GM12872 (cell line): ENCODE results near the gene GATA1.
A peak's percentile ranks its signal among the peaks of the same experiment; 100 is the strongest.

Experiments
- TF ChIP-seq, protein P1 (sequence below): IDR thresholded peaks from 3 replicates; pipeline ENCODE4 v1.5.1; 2011; ENCODE audit warnings: low read depth, mild to moderate bottlenecking, low read length, moderate library complexity; ENCODE audit not compliant: insufficient read depth

Gene GATA1

DNA sequence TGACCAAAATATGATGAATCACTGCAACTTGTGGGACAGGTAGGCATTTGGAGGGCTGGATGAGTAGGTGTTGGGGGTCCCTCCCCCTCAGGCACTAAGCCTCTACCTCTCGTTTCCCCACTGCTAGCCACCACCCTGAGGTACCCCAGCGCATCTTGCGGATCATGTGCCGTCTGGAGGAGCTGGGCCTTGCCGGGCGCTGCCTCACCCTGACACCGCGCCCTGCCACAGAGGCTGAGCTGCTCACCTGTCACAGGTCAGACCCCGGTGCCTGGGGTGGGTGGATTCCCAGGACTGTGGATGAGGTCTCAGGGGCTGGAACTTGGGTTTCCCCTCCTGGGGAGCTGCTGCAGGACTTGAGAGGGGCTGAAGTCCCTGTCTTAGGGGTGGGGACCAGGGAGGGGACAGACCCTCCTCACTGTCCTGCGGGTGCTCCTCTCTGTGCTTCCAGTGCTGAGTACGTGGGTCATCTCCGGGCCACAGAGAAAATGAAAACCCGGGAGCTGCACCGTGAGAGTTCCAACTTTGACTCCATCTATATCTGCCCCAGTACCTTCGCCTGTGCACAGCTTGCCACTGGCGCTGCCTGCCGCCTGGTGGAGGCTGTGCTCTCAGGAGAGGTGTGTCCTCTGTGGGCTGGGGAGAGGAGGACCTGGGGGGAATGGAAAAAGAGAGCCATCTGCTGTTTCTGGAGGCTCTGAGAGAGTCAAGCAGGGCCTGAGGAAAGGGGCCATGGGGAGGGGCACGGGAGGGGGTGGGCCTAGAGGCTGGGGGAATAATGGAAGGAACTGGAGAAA, 29.8 kb downstream of the GATA1 start:
- TF ChIP-seq, protein P1, sequence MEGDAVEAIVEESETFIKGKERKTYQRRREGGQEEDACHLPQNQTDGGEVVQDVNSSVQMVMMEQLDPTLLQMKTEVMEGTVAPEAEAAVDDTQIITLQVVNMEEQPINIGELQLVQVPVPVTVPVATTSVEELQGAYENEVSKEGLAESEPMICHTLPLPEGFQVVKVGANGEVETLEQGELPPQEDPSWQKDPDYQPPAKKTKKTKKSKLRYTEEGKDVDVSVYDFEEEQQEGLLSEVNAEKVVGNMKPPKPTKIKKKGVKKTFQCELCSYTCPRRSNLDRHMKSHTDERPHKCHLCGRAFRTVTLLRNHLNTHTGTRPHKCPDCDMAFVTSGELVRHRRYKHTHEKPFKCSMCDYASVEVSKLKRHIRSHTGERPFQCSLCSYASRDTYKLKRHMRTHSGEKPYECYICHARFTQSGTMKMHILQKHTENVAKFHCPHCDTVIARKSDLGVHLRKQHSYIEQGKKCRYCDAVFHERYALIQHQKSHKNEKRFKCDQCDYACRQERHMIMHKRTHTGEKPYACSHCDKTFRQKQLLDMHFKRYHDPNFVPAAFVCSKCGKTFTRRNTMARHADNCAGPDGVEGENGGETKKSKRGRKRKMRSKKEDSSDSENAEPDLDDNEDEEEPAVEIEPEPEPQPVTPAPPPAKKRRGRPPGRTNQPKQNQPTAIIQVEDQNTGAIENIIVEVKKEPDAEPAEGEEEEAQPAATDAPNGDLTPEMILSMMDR = no peak

DNA sequence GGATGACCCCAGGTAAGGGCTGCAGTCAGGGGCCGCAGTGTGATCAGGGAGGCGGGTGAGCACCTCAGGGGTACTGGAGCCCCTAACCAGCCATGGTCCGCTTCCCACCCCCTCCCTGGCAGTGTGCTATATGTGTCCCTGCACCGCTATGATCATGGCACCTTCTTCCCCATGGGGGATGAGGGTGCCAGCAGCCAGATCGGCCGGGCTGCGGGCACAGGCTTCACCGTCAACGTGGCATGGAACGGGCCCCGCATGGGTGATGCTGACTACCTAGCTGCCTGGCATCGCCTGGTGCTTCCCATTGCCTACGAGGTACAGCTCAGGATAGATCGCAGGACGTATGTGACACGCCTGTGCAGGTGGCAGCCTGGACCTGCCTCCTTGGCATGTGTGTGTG, 31.7 kb downstream of the GATA1 start:
- TF ChIP-seq, protein P1 = no peak

DNA sequence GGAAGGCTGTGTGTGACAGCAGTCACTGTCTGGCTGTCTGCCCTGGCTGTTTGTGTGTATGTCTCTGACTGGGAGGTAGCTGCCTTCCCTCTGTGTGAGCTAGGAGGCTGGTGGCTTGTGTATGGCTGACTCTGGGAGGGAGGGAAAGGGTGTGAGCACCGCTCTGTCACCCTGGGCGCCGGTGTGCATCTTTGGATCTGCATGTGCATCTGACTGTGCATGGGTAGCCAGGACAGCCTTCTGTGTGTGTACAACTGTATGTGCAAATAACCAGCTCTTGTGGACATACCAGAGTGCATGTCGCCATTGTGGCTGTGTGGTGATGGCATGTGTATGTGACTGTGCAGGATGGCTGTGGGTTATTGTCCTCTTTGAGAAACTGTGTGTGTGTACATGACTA, 32.5 kb downstream of the GATA1 start:
- TF ChIP-seq, protein P1 = no peak

DNA sequence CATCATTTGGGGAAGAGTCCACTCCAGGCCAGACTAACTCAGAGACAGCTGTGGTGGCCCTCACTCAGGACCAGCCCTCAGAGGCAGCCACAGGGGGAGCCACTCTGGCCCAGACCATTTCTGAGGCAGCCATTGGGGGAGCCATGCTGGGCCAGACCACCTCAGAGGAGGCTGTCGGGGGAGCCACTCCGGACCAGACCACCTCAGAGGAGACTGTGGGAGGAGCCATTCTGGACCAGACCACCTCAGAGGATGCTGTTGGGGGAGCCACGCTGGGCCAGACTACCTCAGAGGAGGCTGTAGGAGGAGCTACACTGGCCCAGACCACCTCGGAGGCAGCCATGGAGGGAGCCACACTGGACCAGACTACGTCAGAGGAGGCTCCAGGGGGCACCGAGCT, 36.7 kb downstream of the GATA1 start:
- TF ChIP-seq, protein P1 = no peak

DNA sequence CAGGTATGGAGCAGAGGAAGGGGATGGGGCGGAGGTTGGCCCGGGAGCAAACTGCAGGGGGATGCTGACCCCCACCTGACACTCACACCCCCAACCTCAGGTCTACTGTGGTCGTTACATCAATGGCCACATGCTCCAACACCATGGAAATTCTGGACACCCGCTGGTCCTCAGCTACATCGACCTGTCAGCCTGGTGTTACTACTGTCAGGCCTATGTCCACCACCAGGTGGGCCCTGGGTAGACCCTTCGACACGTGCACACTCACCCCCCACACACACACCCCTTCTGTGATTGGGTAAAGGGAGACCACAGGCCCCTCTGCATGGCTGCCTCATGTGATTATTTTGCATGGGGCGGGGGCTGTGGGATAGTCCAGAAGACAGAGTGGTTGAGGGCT, 37.7 kb downstream of the GATA1 start:
- TF ChIP-seq, protein P1 = no peak

DNA sequence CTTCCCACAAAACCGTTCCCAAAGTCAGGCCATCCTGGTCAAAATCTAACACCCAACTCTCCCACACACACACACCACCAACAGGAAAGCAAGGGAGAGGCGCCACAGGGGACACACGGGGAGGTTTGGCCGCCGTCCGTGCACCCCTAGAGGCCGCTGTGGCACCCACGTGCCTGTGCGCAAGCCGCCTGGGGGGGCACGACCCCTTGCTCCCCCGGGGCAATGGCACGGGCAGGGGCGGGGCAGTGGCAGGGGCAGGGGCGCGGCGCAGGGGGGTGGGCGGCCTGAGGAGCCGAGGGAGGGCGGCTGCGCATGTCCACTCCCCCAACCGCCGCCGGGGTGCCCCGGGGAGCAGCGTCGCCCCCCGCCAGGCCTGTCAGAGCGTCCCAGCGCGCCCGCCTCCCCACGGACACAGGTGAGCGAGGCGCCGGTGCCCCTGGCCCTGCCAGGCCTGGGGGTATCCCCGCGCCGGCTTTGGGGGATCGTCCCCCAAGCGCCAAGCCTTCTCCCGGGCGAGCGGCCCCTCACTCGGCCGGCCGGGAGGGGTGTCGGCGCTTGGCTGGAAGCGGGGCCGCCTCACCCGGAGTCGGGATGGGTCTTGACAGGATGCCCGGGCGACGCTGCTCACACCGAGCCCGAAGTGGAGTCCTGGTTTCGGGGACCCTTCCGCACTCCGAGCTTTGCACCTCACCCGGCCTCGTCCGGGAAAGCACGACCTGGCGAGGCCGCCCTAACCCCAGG, 39.9 kb downstream of the GATA1 start, which contains the start of gene ERAS:
ERAS (plus strand) TSS at position 379 of the 741 bp plus-strand sequence. CDS start 2,611 bp downstream, outside the sequence.
- TF ChIP-seq, protein P1 = peak; percentile 44

DNA sequence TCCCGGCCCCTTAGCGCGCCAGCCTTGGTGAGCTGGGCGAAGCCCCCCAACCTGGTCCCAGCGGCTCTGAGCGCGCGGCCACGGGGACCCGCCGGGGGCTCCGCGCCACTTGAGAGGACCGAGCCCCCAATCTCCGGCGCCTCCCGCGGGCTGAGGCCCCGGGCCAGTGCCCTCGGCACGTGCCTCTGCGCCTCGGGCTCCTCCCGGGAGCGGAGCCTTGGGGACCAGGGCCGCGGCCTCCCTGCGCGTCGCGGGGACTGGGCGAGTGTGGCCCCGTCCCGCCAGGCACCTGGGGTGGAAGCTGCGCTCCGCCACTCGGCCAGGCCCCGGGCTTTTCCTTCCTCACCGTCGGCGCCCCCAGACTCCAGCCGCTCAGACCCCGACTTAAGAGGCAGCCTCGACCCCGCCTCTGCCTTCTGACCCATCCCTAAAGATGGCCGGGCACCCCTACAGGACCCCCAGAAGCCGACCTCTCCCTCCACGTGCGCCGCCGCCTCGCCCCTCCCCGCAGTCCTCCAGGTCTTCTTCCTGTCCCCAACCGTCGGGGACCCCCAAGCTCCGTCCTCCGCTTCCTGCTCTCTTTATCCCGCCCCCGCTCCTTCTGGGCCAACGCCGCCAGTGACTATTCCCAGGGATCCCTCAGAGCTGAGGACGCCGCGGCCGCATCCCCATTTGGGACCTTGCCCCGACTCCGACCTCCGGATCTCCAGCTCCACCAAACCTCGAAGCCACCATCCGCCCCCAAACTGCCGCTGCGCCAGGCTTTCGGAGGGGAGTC, 40.7 kb downstream of the GATA1 start:
- TF ChIP-seq, protein P1 = no peak
